CD4-positive, alpha-beta memory T cell (primary cell): ENCODE measurements around the gene SMOC1. TPM values are rescaled to one million over a fixed set of nuclear protein-coding genes. Genes with fewer than 3 reads are reported as not detected.
"Not testable (repeated sequence)": the region's sequence is repeated elsewhere in the genome, so short reads cannot be mapped to it uniquely, and the experiment has no call there.

Source experiments
- CTCF ChIA-PET: fragments of 350-600 bp; sonication (Branson Sonifier 250); formaldehyde crosslinking; loops from one replicate; lab custom pipeline; 2021; ENCODE audit warnings: inconsistent platforms; ENCODE audit not compliant: partially characterized antibody; lab: Charles Lee
- POLR2A ChIA-PET: fragments of 350-600 bp; sonication (Branson Sonifier 250); formaldehyde crosslinking; loops from one replicate; lab custom pipeline; 2021; ENCODE audit not compliant: partially characterized antibody; lab: Charles Lee
- DNase-seq, 5 donors: peaks; one replicate each; pipeline versions ENCODE4 v3.0.0 to v3.0.0-alpha.2; 2020 to 2022; ENCODE audit warnings: mixed read lengths in 1 of 5
- H3K27ac ChIP-seq: one replicate; pipeline ENCODE4 v1.7.0; 2013; ENCODE audit warnings: low read depth, low read length
- H3K27me3 ChIP-seq: 2 replicates; pipeline ENCODE4 v1.7.0; 2013; ENCODE audit warnings: mild to moderate bottlenecking, low read length, moderate library complexity; ENCODE audit not compliant: insufficient read depth
- H3K36me3 ChIP-seq: 2 replicates; pipeline ENCODE4 v1.7.0; 2013; ENCODE audit warnings: mild to moderate bottlenecking, low read length, moderate library complexity; ENCODE audit not compliant: insufficient read depth
- H3K4me1 ChIP-seq: 2 replicates; pipeline ENCODE4 v1.7.0; 2013; ENCODE audit warnings: mild to moderate bottlenecking, low read length, moderate library complexity; ENCODE audit not compliant: insufficient read depth
- H3K4me3 ChIP-seq, 2 donors: one replicate each; pipeline ENCODE4 v1.7.0; 2013; ENCODE audit warnings: low read length in 2 of 2, mild to moderate bottlenecking in 1 of 2
- H3K9me3 ChIP-seq, 2 donors: one replicate each; pipeline ENCODE4 v1.7.0; 2013; ENCODE audit warnings: low read length in 2 of 2, control low read depth in 1 of 2; ENCODE audit not compliant: control insufficient read depth in 1 of 2
- H3K27ac Mint-ChIP-seq, 7 donors: one replicate each; pipeline ENCODE4 v1.8.0; 2020 to 2021; ENCODE audit warnings: mixed read lengths in 7 of 7, mild to moderate bottlenecking in 6 of 7, inconsistent platforms in 3 of 7, moderate library complexity in 3 of 7
- H3K27me3 Mint-ChIP-seq, 2 donors: one replicate each; pipeline ENCODE4 v1.8.0; 2020 to 2021; ENCODE audit warnings: mixed read lengths in 2 of 2
- H3K36me3 Mint-ChIP-seq, 2 donors: one replicate each; pipeline ENCODE4 v1.8.0; 2020 to 2021; ENCODE audit warnings: mixed read lengths in 2 of 2, inconsistent platforms in 1 of 2, mild to moderate bottlenecking in 1 of 2
- H3K4me1 Mint-ChIP-seq, 4 donors: one replicate each; pipeline ENCODE4 v1.8.0; 2020 to 2021; ENCODE audit warnings: mixed read lengths in 4 of 4, mild to moderate bottlenecking in 1 of 4
- H3K4me3 Mint-ChIP-seq, 8 donors: one replicate each; pipeline ENCODE4 v1.8.0; 2020 to 2021; ENCODE audit warnings: mixed read lengths in 8 of 8, mild to moderate bottlenecking in 7 of 8, moderate library complexity in 6 of 8, inconsistent platforms in 3 of 8
- H3K9me3 Mint-ChIP-seq, 8 donors: one replicate each; pipeline ENCODE4 v1.8.0; 2020 to 2021; ENCODE audit warnings: mixed read lengths in 8 of 8, mild to moderate bottlenecking in 5 of 8, inconsistent platforms in 3 of 8, moderate library complexity in 1 of 8
- intact Hi-C: fragments of 100-400 bp; cut with micrococcal nuclease; formaldehyde crosslinking; loops from one replicate; pipeline ENCODE4 v1.15.1; 2023
- polyA plus RNA-seq, 2 donors: library from polyadenylated mRNA; unstranded; fragments of 300-500 nt; fragmentation: Illumina TruSeq; gene quantifications; one replicate each; pipeline ENCODE4 v1.2.3, GENCODE V29; 2021
- total RNA-seq, 2 experiments: library from RNA; stranded (reverse); gene quantifications; one replicate each; pipeline ENCODE4 v1.2.3, GENCODE V29; 2021

Gene SMOC1
- total and polyA plus RNA-seq, 4 experiments from 2014 or later = not detected

DNA sequence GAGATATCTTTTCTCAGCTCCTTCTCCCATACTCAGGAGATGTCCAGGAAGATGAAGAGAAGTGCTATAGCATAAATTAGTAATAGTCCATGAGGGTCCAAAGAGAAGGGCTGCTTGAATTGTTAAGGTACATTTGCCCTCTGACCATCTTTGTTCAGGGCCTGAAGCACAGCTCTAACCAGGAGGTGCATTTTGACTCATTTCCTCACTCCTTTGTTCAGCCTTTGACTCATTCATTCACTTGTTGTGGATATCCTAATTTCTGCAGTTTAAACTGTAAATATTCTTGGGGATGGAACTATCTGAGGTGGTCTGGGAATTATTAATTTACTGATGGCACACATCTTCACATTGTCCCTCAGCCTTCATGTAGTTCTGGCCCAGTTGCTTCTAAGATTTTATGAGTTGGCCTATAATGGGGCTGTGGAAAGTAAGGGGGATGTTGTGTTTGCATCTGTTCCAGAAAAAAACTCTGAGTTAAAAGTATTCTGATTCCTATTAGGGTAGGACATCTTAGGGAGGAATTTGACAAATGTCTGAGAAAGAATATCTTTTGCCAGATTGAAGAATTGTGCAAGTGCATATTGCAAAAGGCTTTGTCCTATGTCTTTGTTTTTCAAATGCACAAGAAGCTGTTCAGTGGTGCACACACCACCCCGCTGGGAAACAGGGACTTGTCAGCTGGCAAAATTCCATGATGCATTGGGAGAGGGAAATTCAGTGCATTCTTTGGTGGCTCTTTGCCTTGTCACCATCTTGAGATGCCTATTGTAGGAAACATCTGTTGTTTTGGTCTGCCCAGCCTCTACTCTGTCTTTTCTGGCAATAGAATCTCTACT lies 22.1 kb downstream of the SMOC1 start:
- POLR2A ChIA-PET = no interaction called here
- CTCF ChIA-PET = no interaction called here
- H3K36me3 Mint-ChIP-seq = no peaks in the 10 kb centered on the region
- peaks cover 0 to 32% (median 24%) of the 10 kb centered on the region in 8 donors for H3K9me3 Mint-ChIP-seq
- no peaks in the 10 kb centered on the region for H3K36me3 ChIP-seq
- no peak overlapping the region for H3K27ac Mint-ChIP-seq
- intact Hi-C loops = no loop called here
- no peak overlapping the region for H3K4me3 ChIP-seq
- H3K27me3 ChIP-seq = no peaks in the 10 kb centered on the region
- peaks cover 0 to 5% of the 10 kb centered on the region in 2 donors for H3K27me3 Mint-ChIP-seq
- no peaks in the 10 kb centered on the region for H3K4me1 Mint-ChIP-seq
- H3K4me3 Mint-ChIP-seq = no peak overlapping the region
- H3K9me3 ChIP-seq = no peaks in the 10 kb centered on the region
- DNase-seq = no peak
- no peaks in the 10 kb centered on the region for H3K4me1 ChIP-seq
- no peak overlapping the region for H3K27ac ChIP-seq

DNA sequence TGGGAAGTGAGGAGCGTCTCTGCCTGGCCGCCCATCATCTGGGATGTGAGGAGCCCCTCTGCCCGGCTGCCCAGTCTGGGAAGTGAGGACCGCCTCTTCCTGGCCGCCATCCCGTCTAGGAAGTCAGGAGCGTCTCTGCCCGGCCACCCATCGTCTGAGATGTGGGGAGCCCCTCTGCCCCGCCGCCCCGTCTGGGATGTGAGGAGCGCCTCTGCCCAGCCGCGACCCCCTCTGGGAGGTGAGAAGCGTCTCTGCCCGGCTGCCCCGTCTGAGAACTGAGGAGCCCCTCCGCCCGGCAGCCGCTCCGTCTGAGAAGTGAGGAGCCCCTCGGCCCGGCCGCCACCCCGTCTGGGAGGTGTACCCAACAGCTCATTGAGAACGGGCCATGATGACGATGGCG lies 23.8 kb downstream of the SMOC1 start:
- H3K4me1 ChIP-seq, H3K27me3 Mint-ChIP-seq, H3K27ac ChIP-seq, H3K36me3 ChIP-seq, H3K4me3 Mint-ChIP-seq, DNase-seq, H3K4me3 ChIP-seq, H3K27me3 ChIP-seq, H3K36me3 Mint-ChIP-seq, intact Hi-C loops, CTCF ChIA-PET, POLR2A ChIA-PET, H3K4me1 Mint-ChIP-seq, H3K9me3 ChIP-seq, H3K27ac Mint-ChIP-seq: not testable (repeated sequence)
- peaks cover 0 to 16% (median 13%) of the 10 kb centered on the region in 8 donors for H3K9me3 Mint-ChIP-seq

DNA sequence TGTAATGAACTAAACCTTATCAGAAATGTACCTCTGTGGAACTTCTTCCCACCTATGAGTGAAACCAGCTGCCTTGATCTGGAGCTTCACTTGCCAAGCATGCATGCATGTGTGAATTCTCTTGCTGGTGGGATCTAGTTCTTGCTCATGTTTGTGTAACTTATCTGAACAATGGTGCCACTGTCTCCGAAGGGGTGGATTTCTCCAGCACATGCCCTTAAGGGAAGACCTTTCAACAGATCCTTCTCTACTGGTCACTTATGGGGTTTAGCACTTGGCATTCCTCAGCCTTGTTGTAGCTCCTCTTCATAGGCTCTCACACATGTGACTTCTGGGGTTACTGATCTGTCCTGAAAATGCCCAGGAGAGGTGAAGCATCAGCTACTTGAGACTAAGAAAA lies 25.0 kb downstream of the SMOC1 start:
- POLR2A ChIA-PET = no interaction called here
- Mint-ChIP-seq H3K4me1 (no peaks in the 10 kb centered on the region), H3K27me3 (peaks cover 3 to 7% of the 10 kb centered on the region in 2 donors)

DNA sequence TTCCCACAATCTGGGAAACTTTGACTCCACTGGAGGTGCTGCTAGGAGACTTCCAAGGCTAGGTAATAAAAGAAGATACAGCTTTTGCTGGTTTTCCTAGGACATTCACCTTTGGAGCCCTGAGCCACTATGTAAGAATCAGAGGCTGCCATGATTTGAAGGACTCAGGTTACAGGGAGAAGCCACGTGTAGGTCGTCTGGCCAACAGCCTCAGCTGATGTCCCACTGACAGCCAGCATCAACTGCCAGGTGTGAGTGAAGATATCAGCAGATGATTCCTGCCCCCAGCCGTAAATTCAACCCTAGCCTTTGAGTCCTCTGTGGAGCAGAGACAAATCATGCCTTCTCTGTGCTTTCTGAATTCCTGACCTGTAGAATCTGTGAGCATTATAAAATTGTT lies 27.0 kb downstream of the SMOC1 start:
- H3K4me1 Mint-ChIP-seq = no peaks in the 10 kb centered on the region
- ChIA-PET CTCF (no interaction called here), POLR2A (no interaction called here)
- H3K9me3 ChIP-seq = no peaks in the 10 kb centered on the region
- H3K27me3 Mint-ChIP-seq = peaks cover 7 to 8% of the 10 kb centered on the region in 2 donors
- H3K36me3 ChIP-seq = no peaks in the 10 kb centered on the region
- H3K4me3 ChIP-seq = no peak overlapping the region
- intact Hi-C loops = no loop called here
- H3K27me3 ChIP-seq = no peaks in the 10 kb centered on the region
- H3K9me3 Mint-ChIP-seq = peaks cover 0 to 4% (median 0%) of the 10 kb centered on the region in 8 donors
- H3K36me3 Mint-ChIP-seq = no peaks in the 10 kb centered on the region
- H3K27ac ChIP-seq = no peak overlapping the region
- no peak overlapping the region for H3K4me3 Mint-ChIP-seq
- H3K27ac Mint-ChIP-seq = no peak overlapping the region
- no peak for DNase-seq
- no peaks in the 10 kb centered on the region for H3K4me1 ChIP-seq

More for the DNA sequence above, 25.0 kb downstream of the SMOC1 start:
- intact Hi-C loops = no loop called here
- H3K4me3 Mint-ChIP-seq = no peak overlapping the region
- no peak for DNase-seq
- no peaks in the 10 kb centered on the region for H3K36me3 Mint-ChIP-seq
- no peak overlapping the region for H3K27ac Mint-ChIP-seq
- Histone ChIP-seq H3K9me3 (no peaks in the 10 kb centered on the region), H3K4me1 (no peaks in the 10 kb centered on the region), H3K4me3 (no peak overlapping the region), H3K27me3 (no peaks in the 10 kb centered on the region), H3K36me3 (no peaks in the 10 kb centered on the region), H3K27ac (no peak overlapping the region)
- CTCF ChIA-PET = no interaction called here
- H3K9me3 Mint-ChIP-seq = peaks cover 0 to 10% (median 2%) of the 10 kb centered on the region in 8 donors

DNA sequence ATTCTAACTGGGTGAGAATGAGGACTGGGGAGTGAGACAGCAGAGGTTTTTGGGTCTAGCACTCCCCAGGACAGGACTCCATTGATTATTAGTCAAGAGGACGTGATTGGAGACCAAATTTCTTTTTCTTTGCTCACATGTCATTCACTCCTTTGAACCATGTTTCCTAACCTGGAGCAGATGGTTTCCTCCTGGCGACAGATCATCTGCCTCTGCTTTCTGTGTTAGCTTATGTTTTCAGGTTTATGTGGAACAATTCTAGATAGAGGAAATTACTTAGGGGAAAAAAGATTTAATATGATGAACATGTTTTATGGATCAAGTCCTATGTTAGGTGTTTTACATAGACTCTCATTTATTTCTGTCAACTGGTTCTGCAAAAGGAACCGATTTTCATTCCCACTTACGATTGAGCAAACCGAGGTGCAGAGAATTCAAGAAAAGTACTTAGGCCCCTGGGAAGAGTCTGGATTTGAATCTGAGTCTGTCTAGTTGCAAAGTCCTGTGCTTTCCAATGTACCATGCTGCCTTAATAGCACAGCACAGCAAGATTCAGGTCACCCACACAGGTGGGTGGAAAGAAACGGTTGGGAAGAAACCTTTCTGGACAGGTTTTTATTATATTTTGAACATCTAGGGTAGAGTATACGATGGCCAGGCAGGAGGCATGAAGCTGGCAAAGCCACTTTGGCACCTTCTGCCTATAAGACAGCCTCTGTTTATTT lies 30.8 kb downstream of the SMOC1 start:
- Mint-ChIP-seq H3K27me3 (peaks cover 8 to 9% of the 10 kb centered on the region in 2 donors), H3K36me3 (no peaks in the 10 kb centered on the region), H3K4me3 (no peak overlapping the region), H3K9me3 (peaks cover 0 to 2% (median 0%) of the 10 kb centered on the region in 8 donors), H3K27ac (no peak overlapping the region), H3K4me1 (no peaks in the 10 kb centered on the region)
- Histone ChIP-seq H3K9me3 (no peaks in the 10 kb centered on the region), H3K27ac (no peak overlapping the region), H3K4me1 (no peaks in the 10 kb centered on the region), H3K27me3 (no peaks in the 10 kb centered on the region), H3K4me3 (no peak overlapping the region), H3K36me3 (no peaks in the 10 kb centered on the region)
- POLR2A ChIA-PET = no interaction called here
- intact Hi-C loops = no loop called here
- CTCF ChIA-PET = interaction anchor here (0.6 kb wide), 1 partner anchor 704 kb away, joined by 3 read pairs; no protein-coding TSS in a partner anchor
- DNase-seq = no peak

DNA sequence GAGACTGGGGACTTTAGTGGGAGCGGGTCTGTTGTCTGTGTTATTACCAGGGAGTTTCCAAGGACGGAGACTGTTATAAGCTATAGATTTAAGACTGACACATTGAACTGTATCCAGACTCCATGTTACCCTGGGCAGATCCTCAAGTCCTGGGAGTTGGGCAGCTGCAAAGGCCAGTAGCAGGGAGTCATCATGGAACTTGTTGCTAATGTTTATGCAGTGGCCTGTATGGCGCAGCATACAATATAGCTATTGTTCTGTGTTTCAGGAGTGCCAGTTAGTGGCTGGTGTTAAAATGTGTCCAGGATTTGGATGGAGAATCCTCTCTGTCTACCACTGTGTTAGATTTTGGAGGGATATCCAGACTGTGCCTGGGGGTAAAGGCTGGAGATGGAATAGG lies 31.7 kb downstream of the SMOC1 start:
- Histone ChIP-seq H3K27ac (no peak overlapping the region), H3K27me3 (no peaks in the 10 kb centered on the region), H3K4me1 (no peaks in the 10 kb centered on the region), H3K36me3 (no peaks in the 10 kb centered on the region), H3K4me3 (no peak overlapping the region), H3K9me3 (no peaks in the 10 kb centered on the region)
- Mint-ChIP-seq H3K27me3 (peaks cover 14 to 16% of the 10 kb centered on the region in 2 donors), H3K4me3 (no peak overlapping the region), H3K36me3 (no peaks in the 10 kb centered on the region), H3K4me1 (no peaks in the 10 kb centered on the region), H3K9me3 (peaks cover 0 to 2% (median 0%) of the 10 kb centered on the region in 8 donors), H3K27ac (no peak overlapping the region)
- intact Hi-C loops = no loop called here
- POLR2A ChIA-PET = no interaction called here
- DNase-seq = no peak
- CTCF ChIA-PET = no interaction called here

DNA sequence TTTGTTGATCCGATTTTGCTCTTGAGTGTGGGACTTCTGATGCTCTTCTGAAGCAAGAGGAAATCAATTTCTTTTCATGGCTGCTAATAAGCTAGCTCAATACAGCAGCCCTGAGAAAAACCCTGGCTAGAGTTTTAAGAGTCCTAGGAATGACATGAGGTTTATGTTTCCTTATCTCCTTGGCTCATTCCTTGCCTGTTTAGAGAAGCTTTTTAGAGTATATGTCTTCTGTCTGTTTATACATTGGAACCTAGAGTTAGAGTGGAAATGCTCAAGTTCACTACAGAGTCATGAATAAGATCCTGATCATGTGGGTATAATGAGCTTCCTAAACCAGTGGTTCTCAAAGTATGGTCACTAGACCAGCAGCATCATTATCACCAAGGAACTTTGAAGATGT lies 34.5 kb downstream of the SMOC1 start:
- no peak for DNase-seq
- Mint-ChIP-seq H3K9me3 (peaks cover 0 to 2% (median 0%) of the 10 kb centered on the region in 8 donors), H3K4me1 (no peaks in the 10 kb centered on the region), H3K4me3 (no peak overlapping the region), H3K27me3 (peaks cover 20 to 25% of the 10 kb centered on the region in 2 donors), H3K27ac (no peak overlapping the region), H3K36me3 (no peaks in the 10 kb centered on the region)
- no peaks in the 10 kb centered on the region for H3K27me3 ChIP-seq
- no peaks in the 10 kb centered on the region for H3K36me3 ChIP-seq
- H3K4me1 ChIP-seq = no peaks in the 10 kb centered on the region
- intact Hi-C loops = no loop called here
- ChIA-PET CTCF (interaction anchor here (1.1 kb wide), 1 partner anchor 17 kb away, joined by 3 read pairs; no protein-coding TSS in a partner anchor), POLR2A (no interaction called here)
- H3K9me3 ChIP-seq = no peaks in the 10 kb centered on the region
- H3K4me3 ChIP-seq = no peak overlapping the region
- no peak overlapping the region for H3K27ac ChIP-seq
